Pancreas (tissue), 10 donors: ENCODE measurements around the gene SEC22C. TPM values are rescaled to one million over a fixed set of nuclear protein-coding genes. Genes with fewer than 3 reads are reported as not detected.
"Not testable (repeated sequence)": the region's sequence is repeated elsewhere in the genome, so short reads cannot be mapped to it uniquely, and the experiment has no call there.

Source experiments
- ATAC-seq, 4 donors: fragments of 200-7000 bp; cut with Tn5 transposase; one replicate each; pipeline versions ENCODE4 v1.8.0 to v1.9.1; 2020; ENCODE audit warnings: mild to moderate bottlenecking in 4 of 4, moderate library complexity in 4 of 4
- DNase-seq, 6 donors: peaks; one replicate each; pipeline ENCODE4 v3.0.0-alpha.2; 2020
- FAIRE-seq: peaks from 2 replicates; lab custom pipeline; 2012; peaks lifted over from hg19 to GRCh38; lab: Jason Lieb, UNC
- H3K27ac ChIP-seq, 4 donors: fragments of 200-600 bp; sonication (generic); 1 replicate in 3 of 4; 2 replicates in 1 of 4; pipeline versions ENCODE4 v1.5.0 to v1.8.0; 2020
- H3K27me3 ChIP-seq, 4 donors: fragments of 200-600 bp; one replicate each; pipeline ENCODE4 v1.8.0; 2021
- H3K36me3 ChIP-seq, 3 donors: fragments of 200-600 bp; sonication (generic) in 1 of 3; one replicate each; pipeline versions ENCODE4 v1.5.0 to v1.8.0; 2020 to 2021
- H3K4me1 ChIP-seq, 3 donors: fragments of 200-600 bp; one replicate each; pipeline ENCODE4 v1.8.0; 2021
- H3K4me3 ChIP-seq, 4 donors: fragments of 200-600 bp; sonication (generic) in 2 of 4; one replicate each; pipeline versions ENCODE4 v1.5.0 to v1.8.0; 2020 to 2021
- H3K9me3 ChIP-seq, 4 donors: fragments of 200-600 bp; one replicate each; pipeline ENCODE4 v1.8.0; 2021
- WGBS, 2 donors: extraction: QIAGEN DNeasy Blood & Tissue Kit; methylation state at CpG; one replicate each; pipeline ENCODE4 v1.1.7; 2013; 5-methylcytosine and 5-hydroxymethylcytosine counted together
- intact Hi-C, 3 donors: fragments of 100-400 bp; cut with DNase I; formaldehyde crosslinking; loops; one replicate each; pipeline versions ENCODE4 v1.11.1 to v1.14.2; 2022
- polyA plus RNA-seq, 2 donors: library from polyadenylated mRNA; stranded (reverse); fragments of 200-250 nt; gene quantifications; one replicate each; pipeline ENCODE4 v1.2.3, GENCODE V29; 2013
- total RNA-seq, 6 donors: library from RNA; stranded (reverse); fragmentation: NEBNext Ultra II Directional in 4 of 6; extraction: Animal tissue kit (Norgen Biotek cat#: 25700) in 4 of 6; gene quantifications; one replicate each; pipeline versions ENCODE4 v1.2.1 to v1.2.4, GENCODE V29; 2021 to 2023
- TF ChIP-seq, protein P1 (sequence below), 4 donors: fragments of 200-600 bp; sonication (generic) in 3 of 4; IDR thresholded peaks; one replicate each; pipeline versions ENCODE4 v1.5.0 to v1.8.0; 2021; ENCODE audit warnings: antibody characterized with exemption in 4 of 4
- donor health status: healthy with polysubstance abuse.
- donor health status: DM: no; HTN: no; CAD: no; lungs with moderate emphysema.
- donor health status: DM: no; HTN: no; CAD: no.
- donor health status: control.
- donor health status: control.
- donor health status: Bipolar disorder and iron deficiency.
- donor health status: DM: yes; HTN: yes; CAD: no.
- donor health status: DM: no; HTN: no; CAD: no.
- donor health status: DM: no; HTN: no; CAD: no.
- donor health status: DM: yes; HTN: yes; CAD: no.

The SEC22C gene
- total and polyA plus RNA-seq, 8 donors, result 12.0 to 26.1 (median 21.7) TPM

DNA sequence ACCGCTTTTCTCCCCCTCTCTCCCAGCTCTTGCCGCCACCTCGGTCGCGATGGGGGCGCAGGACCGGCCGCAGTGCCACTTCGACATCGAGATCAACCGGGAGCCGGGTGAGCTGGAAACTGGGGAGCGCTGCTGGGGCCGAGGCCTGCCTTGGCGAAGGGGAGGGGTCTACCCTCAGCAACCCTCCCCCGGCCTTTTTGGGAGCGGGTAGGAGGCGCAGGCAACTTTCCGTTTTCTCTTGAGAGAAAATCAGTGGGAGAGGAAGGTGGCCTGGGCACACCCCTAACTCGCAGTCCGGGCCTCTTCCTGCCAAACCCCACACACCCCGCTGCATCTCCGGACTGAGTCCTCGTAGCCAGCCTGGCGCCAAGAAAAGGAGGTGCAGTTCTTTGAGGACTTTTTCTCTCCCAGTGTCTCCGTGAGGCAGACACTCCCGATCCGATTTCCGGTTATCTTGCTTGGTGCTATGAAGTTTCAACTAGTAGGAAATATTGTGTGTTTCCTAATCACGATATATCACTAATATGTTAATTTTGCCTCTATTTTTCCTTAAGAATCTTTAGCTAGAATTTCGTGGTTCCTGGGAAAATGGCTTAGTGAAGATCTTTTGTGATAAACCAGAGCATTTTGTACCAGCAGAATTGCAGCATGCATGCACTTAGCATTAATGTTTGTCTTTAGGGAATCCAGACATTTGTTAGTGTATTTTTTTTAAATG is 19.4 kb upstream of the SEC22C start:
- TF ChIP-seq, protein P1, sequence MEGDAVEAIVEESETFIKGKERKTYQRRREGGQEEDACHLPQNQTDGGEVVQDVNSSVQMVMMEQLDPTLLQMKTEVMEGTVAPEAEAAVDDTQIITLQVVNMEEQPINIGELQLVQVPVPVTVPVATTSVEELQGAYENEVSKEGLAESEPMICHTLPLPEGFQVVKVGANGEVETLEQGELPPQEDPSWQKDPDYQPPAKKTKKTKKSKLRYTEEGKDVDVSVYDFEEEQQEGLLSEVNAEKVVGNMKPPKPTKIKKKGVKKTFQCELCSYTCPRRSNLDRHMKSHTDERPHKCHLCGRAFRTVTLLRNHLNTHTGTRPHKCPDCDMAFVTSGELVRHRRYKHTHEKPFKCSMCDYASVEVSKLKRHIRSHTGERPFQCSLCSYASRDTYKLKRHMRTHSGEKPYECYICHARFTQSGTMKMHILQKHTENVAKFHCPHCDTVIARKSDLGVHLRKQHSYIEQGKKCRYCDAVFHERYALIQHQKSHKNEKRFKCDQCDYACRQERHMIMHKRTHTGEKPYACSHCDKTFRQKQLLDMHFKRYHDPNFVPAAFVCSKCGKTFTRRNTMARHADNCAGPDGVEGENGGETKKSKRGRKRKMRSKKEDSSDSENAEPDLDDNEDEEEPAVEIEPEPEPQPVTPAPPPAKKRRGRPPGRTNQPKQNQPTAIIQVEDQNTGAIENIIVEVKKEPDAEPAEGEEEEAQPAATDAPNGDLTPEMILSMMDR (IDR thresholded peaks at IDR 0.05), result no peak
- DNase-seq (peak in 2 of 6 donors; percentile 65 to 88), ATAC-seq (peak; percentile 28 to 49 (median 32)), FAIRE-seq (no peak)
- WGBS, 2 donors, result 0 to 1% methylated on average over 16 to 31 of the region's 31 CpGs
- no peaks in the 10 kb centered on the region for H3K9me3 ChIP-seq
- H3K27ac ChIP-seq, result peak overlapping the region; percentile 78 to 92 (median 90)
- intact Hi-C loops, result no loop called here
- no peaks in the 10 kb centered on the region for H3K27me3 ChIP-seq
- H3K36me3 ChIP-seq, result no peaks in the 10 kb centered on the region
- H3K4me1 ChIP-seq, result peaks cover 1 to 27% (median 4%) of the 10 kb centered on the region in 3 donors
- H3K4me3 ChIP-seq, result peak overlapping the region; percentile 81 to 97 (median 88)

DNA sequence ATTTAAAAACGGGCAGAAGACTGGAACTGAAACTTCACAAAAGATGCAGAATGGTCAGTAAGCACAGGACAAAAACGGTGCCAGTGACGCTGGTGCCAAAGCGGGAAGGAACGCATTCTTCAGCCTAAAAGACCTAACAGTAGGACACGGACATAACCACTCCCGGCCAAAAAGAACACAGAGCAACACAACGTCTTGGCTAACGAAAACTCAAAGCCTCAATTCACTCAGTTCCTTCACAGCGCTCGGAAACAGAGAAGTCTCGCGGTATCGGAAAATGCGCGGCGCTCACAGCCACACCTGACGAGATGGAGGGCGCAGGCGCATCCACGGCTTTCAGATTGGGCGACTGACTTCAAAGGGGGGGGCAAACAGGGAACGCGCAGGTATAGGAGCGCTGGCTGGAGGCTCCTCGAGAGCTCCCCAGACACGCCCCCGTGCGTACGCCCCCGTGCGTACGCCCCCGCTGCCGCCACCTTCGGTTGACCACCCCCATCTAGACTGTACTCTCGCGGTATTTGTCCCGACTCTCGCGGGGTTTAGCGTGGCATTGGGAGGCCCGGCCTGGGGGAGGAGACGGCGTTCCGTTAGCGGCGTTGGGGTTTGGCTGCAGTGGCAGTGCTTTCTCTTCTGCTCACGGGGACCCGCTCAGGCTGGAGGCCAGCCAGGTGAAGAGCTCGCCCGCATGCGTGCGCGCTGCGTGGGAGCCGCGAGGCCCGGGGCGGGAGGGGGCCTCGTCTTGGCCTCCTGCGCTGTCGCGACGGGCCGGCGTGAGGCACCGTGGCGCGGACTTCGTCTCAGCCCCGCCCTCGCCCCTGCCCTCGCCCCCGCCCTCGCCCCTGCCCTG is 18.6 kb upstream of the SEC22C start, which contains the start of gene NKTR:
TSS of gene NKTR (plus strand) at position 576 of the 847 bp plus-strand sequence. CDS start 321 bp downstream, outside the sequence.
- Histone ChIP-seq H3K4me1 (peaks cover 0 to 20% (median 2%) of the 10 kb centered on the region in 3 donors), H3K36me3 (no peaks in the 10 kb centered on the region), H3K4me3 (peak within 1 kb of the TSS; percentile 81 to 97 (median 88)), H3K9me3 (no peaks in the 10 kb centered on the region), H3K27ac (peak within 1 kb of the TSS; percentile 78 to 92 (median 90)), H3K27me3 (no peaks in the 10 kb centered on the region)
- FAIRE-seq (peak; percentile 59), DNase-seq (peak; percentile 98 to 100 (median 100)), ATAC-seq (peak; percentile 93 to 95 (median 94))
- WGBS, 2 donors, result 0 to 1% methylated on average over 63 to 76 of the region's 76 CpGs
- TF ChIP-seq, protein P1 (IDR thresholded peaks at IDR 0.05), result peak in 1 of 4 donors; percentile 11
- intact Hi-C loops, result no loop called here

DNA sequence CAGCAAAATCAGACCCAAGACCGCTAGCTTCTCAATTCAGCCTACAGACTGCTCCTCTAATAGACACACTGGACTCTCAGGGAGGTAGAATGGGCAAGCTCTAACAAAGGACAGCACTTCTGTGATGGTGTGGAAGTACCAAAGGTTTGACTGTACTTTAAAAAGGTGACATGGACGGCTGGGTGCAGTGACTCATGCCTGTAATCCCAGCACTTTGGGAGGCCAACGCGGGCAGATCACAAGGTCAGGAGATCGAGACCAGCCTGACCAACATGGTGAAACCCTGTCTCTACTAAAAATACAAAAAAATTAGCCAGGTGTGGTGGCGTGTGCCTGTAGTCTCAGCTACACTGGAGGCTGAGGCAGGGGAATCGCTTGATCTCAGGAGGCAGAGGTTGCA is 15.3 kb upstream of the SEC22C start:
- WGBS, 2 donors, result 94 to 97% methylated on average over 7 of the region's 7 CpGs
- DNase-seq, H3K4me3 ChIP-seq, H3K27ac ChIP-seq, H3K4me1 ChIP-seq, intact Hi-C loops, H3K9me3 ChIP-seq, ATAC-seq, FAIRE-seq, H3K27me3 ChIP-seq, H3K36me3 ChIP-seq: not testable (repeated sequence)

DNA sequence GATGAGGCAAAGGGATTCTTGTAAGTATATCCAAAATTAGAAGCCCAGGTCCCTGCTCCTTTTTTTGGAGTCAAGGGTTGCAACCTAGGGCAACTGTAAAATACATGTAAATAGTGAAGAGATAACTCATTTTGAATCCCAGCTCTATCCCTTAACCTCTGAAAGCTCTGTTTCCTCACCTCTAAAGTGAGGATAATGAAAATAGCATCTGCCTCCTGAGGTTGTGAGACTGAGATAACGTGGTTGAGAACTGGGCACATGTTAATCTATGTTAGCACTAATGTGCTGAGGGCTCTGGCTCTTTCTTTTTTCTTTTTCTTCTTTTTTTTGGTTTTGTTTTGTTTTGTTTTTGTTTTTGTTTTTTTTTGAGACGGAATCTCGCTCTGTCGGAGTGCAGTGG is 13.9 kb upstream of the SEC22C start:
- Histone ChIP-seq H3K4me3 (no peak overlapping the region), H3K36me3 (no peaks in the 10 kb centered on the region), H3K27ac (no peak overlapping the region), H3K27me3 (no peaks in the 10 kb centered on the region), H3K4me1 (peaks cover 0 to 9% (median 0%) of the 10 kb centered on the region in 3 donors), H3K9me3 (no peaks in the 10 kb centered on the region)
- intact Hi-C loops, result no loop called here
- no peak for FAIRE-seq
- WGBS, 2 donors, result 96 to 97% methylated on average over 4 of the region's 4 CpGs
- ATAC-seq, result no peak
- DNase-seq, result no peak
- TF ChIP-seq, protein P1 (IDR thresholded peaks at IDR 0.05), result no peak

DNA sequence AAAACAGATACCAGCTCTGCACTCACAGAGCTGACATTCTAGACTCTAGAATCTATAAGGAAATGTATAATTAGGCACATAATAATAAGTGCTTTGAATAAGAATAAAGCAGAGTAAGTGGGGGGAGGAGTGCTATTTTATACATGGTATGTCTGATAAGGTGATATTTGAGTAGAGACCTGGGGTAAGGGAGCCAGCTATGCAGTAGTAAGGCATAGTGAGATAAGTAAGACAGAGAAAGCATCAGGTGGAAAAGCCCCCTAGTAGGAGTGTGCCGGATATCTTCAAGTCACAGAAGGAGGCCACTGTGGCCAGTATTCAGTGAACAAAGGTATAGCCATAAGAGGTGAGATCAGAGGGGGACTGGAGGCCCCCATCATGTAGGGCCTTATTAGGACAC is 11.9 kb upstream of the SEC22C start:
- Histone ChIP-seq H3K36me3 (no peaks in the 10 kb centered on the region), H3K4me1 (peaks cover 0 to 12% (median 0%) of the 10 kb centered on the region in 3 donors), H3K27ac (no peak overlapping the region), H3K27me3 (no peaks in the 10 kb centered on the region), H3K4me3 (no peak overlapping the region), H3K9me3 (no peaks in the 10 kb centered on the region)
- intact Hi-C loops, result no loop called here
- TF ChIP-seq, protein P1 (IDR thresholded peaks at IDR 0.05), result no peak
- DNase-seq (no peak), FAIRE-seq (no peak), ATAC-seq (no peak)
- WGBS, 2 donors, result 96 to 100% methylated on average over 1 of the region's 1 CpG
